Loucy (cell line): ENCODE measurements around the gene LIMS1.

ENCODE experiments used
- EZH2phosphoT487 ChIP-seq: fragments of 200-600 bp; IDR thresholded peaks from 2 replicates; pipeline ENCODE4 v1.6.1; 2018; ENCODE audit warnings: antibody characterized with exemption, mild to moderate bottlenecking, moderate library complexity, borderline replicate concordance
- TF ChIP-seq, protein P1 (sequence below): fragments of 200-600 bp; sonication (generic); conservative IDR thresholded peaks from 2 replicates; pipeline ENCODE4 v1.5.1; 2014; ENCODE audit warnings: mild to moderate bottlenecking, antibody characterized with exemption, low read length

DNA sequence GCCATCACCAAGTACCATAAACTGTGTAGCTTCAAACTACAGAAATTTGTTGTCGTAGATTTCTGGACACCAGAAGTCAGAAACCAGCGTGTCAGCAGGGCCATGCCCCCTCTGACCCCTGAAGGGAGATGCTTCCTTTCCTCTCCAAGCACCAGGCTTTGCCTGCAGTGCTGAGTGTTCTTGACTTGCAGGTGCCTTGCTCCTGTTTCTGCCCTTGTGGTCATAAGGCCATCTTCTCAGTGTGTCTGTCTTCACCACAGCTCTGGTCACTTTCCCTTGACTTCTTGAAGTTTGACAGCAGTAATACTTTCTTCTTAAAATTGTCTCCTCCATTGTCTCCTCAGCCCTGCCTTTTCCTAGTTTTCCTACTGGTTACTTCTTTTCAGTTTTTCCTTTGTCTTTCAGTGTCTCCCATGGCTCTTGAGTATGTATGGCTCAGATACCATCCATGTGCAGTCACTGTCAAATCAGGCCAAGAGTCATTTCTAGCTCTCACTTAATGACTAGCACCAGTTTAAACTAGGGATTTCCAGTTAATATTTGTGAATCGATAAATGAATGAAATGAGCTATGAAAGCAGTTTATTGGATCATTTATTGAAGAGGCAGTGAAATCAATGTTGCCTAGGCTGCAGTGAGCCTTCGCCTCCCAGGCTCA is 93.8 kb downstream of the LIMS1 start:
- TF ChIP-seq, protein P1, sequence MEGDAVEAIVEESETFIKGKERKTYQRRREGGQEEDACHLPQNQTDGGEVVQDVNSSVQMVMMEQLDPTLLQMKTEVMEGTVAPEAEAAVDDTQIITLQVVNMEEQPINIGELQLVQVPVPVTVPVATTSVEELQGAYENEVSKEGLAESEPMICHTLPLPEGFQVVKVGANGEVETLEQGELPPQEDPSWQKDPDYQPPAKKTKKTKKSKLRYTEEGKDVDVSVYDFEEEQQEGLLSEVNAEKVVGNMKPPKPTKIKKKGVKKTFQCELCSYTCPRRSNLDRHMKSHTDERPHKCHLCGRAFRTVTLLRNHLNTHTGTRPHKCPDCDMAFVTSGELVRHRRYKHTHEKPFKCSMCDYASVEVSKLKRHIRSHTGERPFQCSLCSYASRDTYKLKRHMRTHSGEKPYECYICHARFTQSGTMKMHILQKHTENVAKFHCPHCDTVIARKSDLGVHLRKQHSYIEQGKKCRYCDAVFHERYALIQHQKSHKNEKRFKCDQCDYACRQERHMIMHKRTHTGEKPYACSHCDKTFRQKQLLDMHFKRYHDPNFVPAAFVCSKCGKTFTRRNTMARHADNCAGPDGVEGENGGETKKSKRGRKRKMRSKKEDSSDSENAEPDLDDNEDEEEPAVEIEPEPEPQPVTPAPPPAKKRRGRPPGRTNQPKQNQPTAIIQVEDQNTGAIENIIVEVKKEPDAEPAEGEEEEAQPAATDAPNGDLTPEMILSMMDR = no peak
- TF ChIP-seq EZH2phosphoT487 = no peak
